ENCODE data around the gene ASPG.

- TF ChIP-seq EZH2 (IDR thresholded peaks at IDR 0.05; ENCODE audit: insufficient read depth, poor library complexity, severe bottlenecking), result no peak
- TF ChIP-seq EZH2phosphoT487 (IDR thresholded peaks at IDR 0.05; ENCODE audit: insufficient read depth, low read depth), result no peak
Observed at GRCh38 chr14:104037074-104037473, 48.4 kb upstream of the ASPG start.

Data from GM23248 (cell line).